K562 (cell line): Measurements from ENCODE around the gene NAPA.

Experiments
- CTCF ChIP-seq, 3 experiments: IDR thresholded peaks in 2 of 3; conservative IDR thresholded peaks in 1 of 3; 2 replicates each; pipeline ENCODE4 v1.5.1; 2011 to 2012; ENCODE audit warnings: low read length in 3 of 3, mild to moderate bottlenecking in 3 of 3, control low read depth in 2 of 3, improper control_type of control experiment in 1 of 3, inconsistent platforms in 1 of 3, low read depth in 1 of 3, mixed read lengths in 1 of 3, moderate library complexity in 1 of 3; ENCODE audit not compliant: insufficient read depth in 2 of 3
- DPF2 ChIP-seq: fragments of 450-650 bp; IDR thresholded peaks from 2 replicates; pipeline ENCODE4 v1.6.1; 2016
- EZH2 ChIP-seq: IDR thresholded peaks from 2 replicates; pipeline ENCODE4 v1.6.1; 2012; ENCODE audit warnings: low read depth, mild to moderate bottlenecking, inconsistent platforms, low read length, borderline replicate concordance
- FUS ChIP-seq: fragments of 200-400 bp; formaldehyde crosslinking; optimal IDR thresholded peaks from 2 replicates; pipeline ENCODE3; 2017; ENCODE audit warnings: low read depth, low read length
- GABPA ChIP-seq: fragments of 200-800 bp; sonication (Bioruptor generic); conservative IDR thresholded peaks from 2 replicates; pipeline ENCODE4 v1.6.1; 2016; ENCODE audit warnings: low read depth, missing genetic modification characterization, missing compliant biosample characterization
- HCFC1 ChIP-seq: IDR thresholded peaks from 2 replicates; pipeline ENCODE4 v1.6.1; 2012; ENCODE audit warnings: low read depth, low read length, improper control_type of control experiment
- MEF2D ChIP-seq: conservative IDR thresholded peaks from 2 replicates; pipeline ENCODE4 v1.6.1; 2016; ENCODE audit warnings: low read depth, missing genetic modification characterization, missing compliant biosample characterization
- NBN ChIP-seq: fragments of 450-650 bp; IDR thresholded peaks from 2 replicates; pipeline ENCODE4 v1.6.1; 2016; ENCODE audit warnings: low read depth, mild to moderate bottlenecking
- NFIC ChIP-seq: fragments of 450-650 bp; IDR thresholded peaks from 2 replicates; pipeline ENCODE4 v1.6.1; 2017; ENCODE audit warnings: mild to moderate bottlenecking, inconsistent platforms
- SMC3 ChIP-seq: conservative IDR thresholded peaks from 2 replicates; pipeline ENCODE4 v1.6.1; 2011; ENCODE audit warnings: low read depth, low read length, improper control_type of control experiment; ENCODE audit not compliant: insufficient read depth
- ZFX ChIP-seq: sonication (generic); formaldehyde crosslinking; IDR thresholded peaks from 2 replicates; pipeline ENCODE4 v1.8.0; 2022; ENCODE audit warnings: mild to moderate bottlenecking, missing genetic modification reagents, moderate library complexity
- ZNF449 ChIP-seq: fragments of 250-450 bp; sonication (Bioruptor Pico); IDR thresholded peaks from 2 replicates; pipeline ENCODE4 v1.8.0; 2022; ENCODE audit warnings: moderate library complexity, mild to moderate bottlenecking, inconsistent platforms

- TF ChIP-seq ZNF449 (CRISPR knock-in tag) (no peak), NFIC (no peak), CTCF (IDR thresholded peaks at IDR 0.05 in 2 of 3, conservative IDR thresholded peaks at IDR 0.05 in 1 of 3; ENCODE audit: insufficient read depth in 2 of 3, low read depth in 1 of 3, low read length in 3 of 3) (no peak), ZFX (CRISPR knock-in tag) (no peak), FUS (no peak), NBN (no peak), DPF2 (no peak), EZH2 (no peak), SMC3 (no peak), MEF2D (tag) (no peak), HCFC1 (no peak), GABPA (no peak)
Observed at GRCh38 chr19:47486900-47487299, 28.0 kb downstream of the NAPA start.
